HEK293 (cell line): ENCODE results near the gene GRIK4.

Experiments
- CTCF ChIA-PET: fragments of 350-600 bp; formaldehyde crosslinking; extraction: SDS; loops from one replicate; lab custom pipeline; 2021; ENCODE audit warnings: antibody characterized with exemption; lab: Yijun Ruan, JAX
- POLR2A ChIA-PET: fragments of 300-600 bp; formaldehyde crosslinking; extraction: SDS; loops from one replicate; lab custom pipeline; 2020; ENCODE audit warnings: antibody characterized with exemption, inconsistent platforms; lab: Yijun Ruan, JAX
- H3K27ac ChIP-seq: fragments of 200-500 bp; sonication (Bioruptor generic); 2 replicates; pipeline ENCODE4 v1.5.1; 2014; ENCODE audit warnings: low read depth, low read length, control low read depth, inconsistent platforms; ENCODE audit errors: extremely low read depth
- H3K36me3 ChIP-seq, 2 experiments: fragments of 200-500 bp in 1 of 2; sonication (Bioruptor generic) in 1 of 2; 1 replicate in 1 of 2; 2 replicates in 1 of 2; pipeline ENCODE4 v1.5.1; 2014 to 2017; ENCODE audit warnings: inconsistent platforms in 2 of 2, low read length in 2 of 2; ENCODE audit not compliant: control insufficient read depth in 2 of 2, insufficient read depth in 1 of 2
- H3K4me1 ChIP-seq: fragments of 200-500 bp; sonication (Bioruptor generic); 2 replicates; pipeline ENCODE4 v1.5.1; 2014; ENCODE audit warnings: mild to moderate bottlenecking, low read length, inconsistent platforms; ENCODE audit not compliant: control insufficient read depth, insufficient read depth
- H3K4me3 ChIP-seq: 2 replicates; pipeline ENCODE4 v1.5.1; 2011; ENCODE audit warnings: low read depth, mild to moderate bottlenecking, control low read depth, low read length, moderate library complexity
- H3K9me3 ChIP-seq: fragments of 200-500 bp; sonication (Bioruptor generic); 2 replicates; pipeline ENCODE4 v1.5.1; 2014; ENCODE audit warnings: low read depth, low read length, inconsistent platforms; ENCODE audit not compliant: control insufficient read depth, insufficient read depth
- BCL11B ChIP-seq: fragments of 450-650 bp; formaldehyde crosslinking; IDR thresholded peaks from 2 replicates; pipeline ENCODE4 v1.5.1; 2016; ENCODE audit warnings: low read depth, missing biosample characterization, missing genetic modification characterization
- GLIS1 ChIP-seq: fragments of 450-650 bp; formaldehyde crosslinking; IDR thresholded peaks from 2 replicates; pipeline ENCODE4 v1.5.1; 2016; ENCODE audit warnings: missing biosample characterization, missing genetic modification characterization
- PRDM4 ChIP-seq: fragments of 450-650 bp; formaldehyde crosslinking; IDR thresholded peaks from 2 replicates; pipeline ENCODE4 v1.5.1; 2017; ENCODE audit warnings: missing biosample characterization, missing genetic modification characterization
- TSHZ1 ChIP-seq: fragments of 450-650 bp; formaldehyde crosslinking; IDR thresholded peaks from 2 replicates; pipeline ENCODE4 v1.5.1; 2016; ENCODE audit warnings: missing biosample characterization, missing genetic modification characterization, borderline replicate concordance
- ZBTB1 ChIP-seq: fragments of 450-650 bp; formaldehyde crosslinking; IDR thresholded peaks from 2 replicates; pipeline ENCODE4 v1.5.1; 2016; ENCODE audit warnings: missing biosample characterization, missing genetic modification characterization
- ZBTB6 ChIP-seq: fragments of 450-650 bp; formaldehyde crosslinking; IDR thresholded peaks from 2 replicates; pipeline ENCODE4 v1.5.1; 2017; ENCODE audit warnings: missing biosample characterization, missing genetic modification characterization
- ZFP3 ChIP-seq: fragments of 450-650 bp; formaldehyde crosslinking; IDR thresholded peaks from 2 replicates; pipeline ENCODE4 v1.5.1; 2016; ENCODE audit warnings: low read depth, missing biosample characterization, missing genetic modification characterization
- ZFP37 ChIP-seq: fragments of 450-650 bp; formaldehyde crosslinking; IDR thresholded peaks from 2 replicates; pipeline ENCODE4 v1.5.1; 2016; ENCODE audit warnings: missing biosample characterization, missing genetic modification characterization
- ZNF112 ChIP-seq: fragments of 450-650 bp; formaldehyde crosslinking; IDR thresholded peaks from 2 replicates; pipeline ENCODE4 v1.5.0; 2017; ENCODE audit warnings: missing biosample characterization, missing genetic modification characterization
- ZNF138 ChIP-seq: fragments of 450-650 bp; formaldehyde crosslinking; IDR thresholded peaks from 2 replicates; pipeline ENCODE4 v1.5.1; 2016; ENCODE audit warnings: missing biosample characterization, missing genetic modification characterization, borderline replicate concordance
- ZNF175 ChIP-seq: fragments of 450-650 bp; formaldehyde crosslinking; IDR thresholded peaks from 2 replicates; pipeline ENCODE4 v1.5.1; 2016; ENCODE audit warnings: missing biosample characterization, missing genetic modification characterization
- ZNF2 ChIP-seq: fragments of 450-650 bp; formaldehyde crosslinking; IDR thresholded peaks from 2 replicates; pipeline ENCODE4 v1.5.1; 2016; ENCODE audit warnings: missing biosample characterization, missing genetic modification characterization
- ZNF311 ChIP-seq: fragments of 450-650 bp; formaldehyde crosslinking; IDR thresholded peaks from 2 replicates; pipeline ENCODE4 v1.5.1; 2017; ENCODE audit warnings: missing biosample characterization, missing genetic modification characterization, borderline replicate concordance
- ZNF433 ChIP-seq: fragments of 450-650 bp; formaldehyde crosslinking; IDR thresholded peaks from 2 replicates; pipeline ENCODE4 v1.5.1; 2016; ENCODE audit warnings: missing biosample characterization, missing genetic modification characterization, low read depth
- ZNF580 ChIP-seq: fragments of 450-650 bp; formaldehyde crosslinking; IDR thresholded peaks from 2 replicates; pipeline ENCODE4 v1.5.1; 2016; ENCODE audit warnings: missing biosample characterization, missing genetic modification characterization
- ZNF585B ChIP-seq: fragments of 450-650 bp; formaldehyde crosslinking; IDR thresholded peaks from 2 replicates; pipeline ENCODE4 v1.5.1; 2016; ENCODE audit warnings: missing biosample characterization, missing genetic modification characterization
- ZNF670 ChIP-seq: fragments of 450-650 bp; formaldehyde crosslinking; IDR thresholded peaks from 2 replicates; pipeline ENCODE4 v1.5.1; 2016; ENCODE audit warnings: missing biosample characterization, missing genetic modification characterization, low read depth
- ZNF704 ChIP-seq: fragments of 450-650 bp; formaldehyde crosslinking; IDR thresholded peaks from 2 replicates; pipeline ENCODE4 v1.5.1; 2016; ENCODE audit warnings: missing biosample characterization, missing genetic modification characterization
- ZNF76 ChIP-seq: fragments of 450-650 bp; formaldehyde crosslinking; IDR thresholded peaks from 2 replicates; pipeline ENCODE4; 2016; ENCODE audit warnings: low read depth, missing biosample characterization, missing genetic modification characterization, borderline replicate concordance
- ZNF837 ChIP-seq: fragments of 450-650 bp; formaldehyde crosslinking; IDR thresholded peaks from 2 replicates; pipeline ENCODE4 v1.5.1; 2016; ENCODE audit warnings: missing biosample characterization, missing genetic modification characterization
- ZSCAN23 ChIP-seq: fragments of 450-650 bp; formaldehyde crosslinking; IDR thresholded peaks from 2 replicates; pipeline ENCODE4 v1.5.1; 2016; ENCODE audit warnings: missing biosample characterization, missing genetic modification characterization

Gene GRIK4

GRCh38 chr11:120566176-120566575 lies 54.6 kb downstream of the GRIK4 start:
- Histone ChIP-seq H3K36me3 (no peaks in the 10 kb centered on the region), H3K4me3 (no peak overlapping the region), H3K4me1 (0 out of 2 replicates have a peak, but pooled peaks cover 2% of the 10 kb centered on the region), H3K9me3 (no peaks in the 10 kb centered on the region), H3K27ac (no peak overlapping the region)
- ChIA-PET CTCF (no interaction called here), POLR2A (interaction anchor here (1.6 kb wide), 1 partner anchor 25 kb away, joined by 3 read pairs; no protein-coding TSS in a partner anchor)
- TF ChIP-seq ZNF138 (tag by site-specific recombination) = no peak
- TF ChIP-seq ZNF670 = no peak
- TF ChIP-seq ZNF76 (tag by site-specific recombination) = no peak
- TF ChIP-seq ZNF112 = no peak
- no peak for TF ChIP-seq ZBTB1 (tag by site-specific recombination)
- no peak for TF ChIP-seq ZNF433 (tag by site-specific recombination)
- no peak for TF ChIP-seq TSHZ1 (tag by site-specific recombination)
- no peak for TF ChIP-seq ZSCAN23 (tag by site-specific recombination)
- TF ChIP-seq BCL11B (tag by site-specific recombination) = no peak
- no peak for TF ChIP-seq ZNF704 (tag by site-specific recombination)
- no peak for TF ChIP-seq ZNF311 (tag by site-specific recombination)
- TF ChIP-seq ZNF585B (tag by site-specific recombination) = no peak
- no peak for TF ChIP-seq GLIS1
- TF ChIP-seq ZBTB6 (tag by site-specific recombination) = no peak
- TF ChIP-seq ZNF175 (tag by site-specific recombination) = no peak
- TF ChIP-seq ZNF837 (tag by site-specific recombination) = no peak

GRCh38 chr11:120568572-120569307 lies 57.2 kb downstream of the GRIK4 start:
- H3K9me3 ChIP-seq = no peaks in the 10 kb centered on the region
- POLR2A ChIA-PET = no interaction called here
- H3K4me1 ChIP-seq = 0 out of 2 replicates have a peak, but pooled peaks cover 2% of the 10 kb centered on the region
- no peak overlapping the region for H3K27ac ChIP-seq
- no peaks in the 10 kb centered on the region for H3K36me3 ChIP-seq
- no peak overlapping the region for H3K4me3 ChIP-seq
- CTCF ChIA-PET = interaction anchor here (0.6 kb wide), 1 partner anchor 650 kb away, joined by 3 read pairs; no protein-coding TSS in a partner anchor
- TF ChIP-seq ZFP3 (tag by site-specific recombination) (no peak), ZFP37 (tag by site-specific recombination) (no peak), ZNF2 (tag by site-specific recombination) (no peak), ZNF580 (tag by site-specific recombination) (no peak), PRDM4 (tag by site-specific recombination) (no peak)
